ENCODE measurements around the gene SLC35B1. TPM values are rescaled to one million over a fixed set of nuclear protein-coding genes. Genes with fewer than 3 reads are reported as not detected.

SLC35B1 gene
- total and polyA plus RNA-seq, 8 donors, result 48.8 to 74.9 (median 62.0) TPM

DNA sequence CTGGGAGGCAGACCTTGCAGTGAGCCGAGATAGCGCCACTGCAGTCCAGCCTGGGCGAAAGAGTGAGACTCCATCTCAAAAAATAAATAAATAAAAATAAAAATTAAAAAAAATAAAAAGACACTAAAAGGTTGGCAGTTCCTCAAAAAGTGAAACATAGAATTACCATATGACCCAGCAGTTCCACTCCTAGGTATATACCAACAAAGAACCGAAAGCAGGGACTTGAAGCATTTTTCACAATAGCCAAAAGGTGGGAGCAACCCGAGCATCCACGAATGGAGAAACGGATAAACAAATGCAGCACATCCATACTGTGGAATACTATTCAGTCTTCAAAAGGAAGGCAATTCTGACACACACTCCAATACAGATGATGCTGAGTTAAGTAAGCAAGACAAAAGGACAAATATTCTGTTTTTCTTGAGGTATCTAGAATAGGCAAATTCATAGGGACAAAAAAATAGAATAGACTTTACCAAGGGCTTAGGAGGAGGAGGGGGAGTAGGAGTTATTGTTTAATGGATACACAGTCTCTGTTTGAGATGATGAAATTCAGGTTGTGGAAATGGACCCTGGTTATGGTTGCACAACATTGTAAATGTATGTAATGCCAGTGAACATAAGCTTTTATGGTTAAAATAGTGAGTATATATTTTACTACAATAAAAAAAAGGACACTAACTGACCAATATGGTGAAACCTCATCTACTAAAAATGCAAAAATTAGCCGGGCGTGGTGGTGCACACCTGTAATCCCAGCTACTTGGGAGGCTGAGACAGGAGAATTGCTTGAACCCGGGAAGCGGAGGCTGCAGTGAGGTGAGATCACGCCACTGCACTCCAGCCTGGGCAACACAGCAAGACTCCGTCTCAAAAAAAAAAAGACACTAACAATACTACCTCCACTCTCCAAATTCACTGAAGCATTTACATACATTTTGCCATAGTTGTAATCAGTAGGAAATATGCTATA, 27.0 kb upstream of the SLC35B1 start:
- TF ChIP-seq CTCF (IDR thresholded peaks at IDR 0.05), result no peak
- intact Hi-C loops (cut with DNase I), result no loop called here

DNA sequence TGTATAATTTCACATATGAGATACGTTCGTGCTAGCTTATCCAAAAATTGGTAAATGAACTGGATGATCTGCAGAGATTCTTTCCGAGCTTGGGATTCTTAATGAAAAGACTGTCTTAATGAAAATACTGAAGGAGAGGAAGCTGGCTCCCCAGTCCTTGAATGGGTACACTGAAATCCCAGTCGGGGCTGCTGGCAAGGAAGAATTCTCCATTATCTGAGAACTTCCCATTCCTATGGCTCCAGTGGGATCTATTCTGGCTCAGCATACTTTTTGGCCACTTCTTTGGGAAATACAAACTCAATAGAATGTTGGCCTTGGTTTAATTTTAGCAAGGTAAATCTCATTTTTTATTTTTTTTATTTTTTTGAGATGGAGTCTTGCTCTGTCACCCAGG, 23.7 kb upstream of the SLC35B1 start:
- peaks cover 13 to 44% of the 10 kb centered on the region in 2 donors for H3K4me1 ChIP-seq
- intact Hi-C loops (cut with DNase I), result no loop called here
- TF ChIP-seq CTCF (IDR thresholded peaks at IDR 0.05), result no peak
- no peak overlapping the region for H3K4me3 ChIP-seq
- no peaks in the 10 kb centered on the region for H3K36me3 ChIP-seq
- ATAC-seq, result no peak
- no peak overlapping the region for H3K27ac ChIP-seq
- H3K27me3 ChIP-seq, result no peaks in the 10 kb centered on the region
- no peak for DNase-seq
- no peaks in the 10 kb centered on the region for H3K9me3 ChIP-seq

More for the DNA sequence above, 27.0 kb upstream of the SLC35B1 start:
- ATAC-seq, result no peak
- H3K27me3 ChIP-seq, result no peaks in the 10 kb centered on the region
- DNase-seq, result no peak
- H3K9me3 ChIP-seq, result no peaks in the 10 kb centered on the region
- no peak overlapping the region for H3K27ac ChIP-seq
- peaks cover 13 to 39% of the 10 kb centered on the region in 2 donors for H3K4me1 ChIP-seq
- H3K36me3 ChIP-seq, result no peaks in the 10 kb centered on the region
- H3K4me3 ChIP-seq, result no peak overlapping the region

DNA sequence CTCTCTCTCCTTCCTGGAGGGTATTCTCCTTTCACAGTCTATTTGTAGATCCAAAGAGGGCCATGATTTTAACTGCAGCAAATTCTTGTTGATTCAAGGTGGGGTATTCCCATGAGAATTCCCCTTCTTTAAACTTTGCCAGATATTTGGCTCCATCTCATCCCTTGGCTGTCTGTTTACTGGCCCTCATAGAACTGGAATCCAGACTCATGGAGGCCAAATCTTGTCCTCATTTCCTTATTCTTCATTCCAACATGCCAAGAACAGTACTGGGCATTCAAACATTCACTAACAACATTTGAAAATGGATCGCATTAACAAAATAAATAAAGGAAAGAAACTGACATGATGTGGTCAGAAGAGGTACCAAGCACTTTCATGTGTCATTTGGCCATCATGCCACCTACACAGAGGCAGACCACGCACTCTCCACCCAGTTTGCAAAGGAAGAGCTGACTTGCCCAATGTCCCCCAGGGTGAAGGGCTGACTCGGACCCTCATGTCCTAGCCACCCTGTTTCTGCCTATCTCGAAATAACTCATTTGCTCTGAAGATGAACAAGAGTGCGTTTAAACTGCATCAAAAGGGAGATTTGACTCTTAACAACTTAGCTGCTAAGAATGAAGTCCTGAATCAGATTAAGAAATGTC, 23.1 kb upstream of the SLC35B1 start:
- intact Hi-C loops (cut with DNase I), result no loop called here

DNA sequence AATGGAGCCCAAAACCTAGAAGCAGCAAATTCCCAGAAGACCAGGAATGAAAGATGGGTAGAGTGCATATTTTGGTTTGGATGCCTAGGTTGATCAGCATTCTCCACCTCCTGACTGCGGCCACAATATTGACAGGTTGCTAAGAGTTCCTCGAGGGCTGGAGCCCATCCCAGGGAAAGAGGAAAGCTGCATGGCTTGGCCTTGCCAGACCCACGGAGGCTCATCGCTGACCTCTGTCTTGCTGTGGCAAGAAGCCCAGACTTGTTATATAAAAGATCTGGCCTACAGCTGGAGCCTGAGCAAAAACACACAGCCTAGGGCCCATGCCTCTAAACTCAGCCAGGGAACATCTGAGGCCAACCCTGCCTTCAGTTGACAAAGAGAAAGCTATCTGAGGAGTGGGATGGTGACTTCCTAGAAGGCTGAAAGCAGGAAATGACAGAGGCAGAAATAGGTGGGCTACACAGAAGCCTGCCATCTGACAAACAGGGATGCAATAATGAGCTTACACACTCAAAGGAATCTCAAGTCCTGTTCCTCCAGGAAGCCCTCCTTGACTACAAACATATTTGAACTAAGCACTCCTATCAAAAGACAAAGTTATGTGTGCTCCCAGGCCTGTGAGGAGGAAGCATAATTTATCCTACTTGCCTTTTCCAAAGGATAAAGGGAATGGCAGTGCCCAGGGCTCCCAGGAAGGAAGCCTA, 22.5 kb upstream of the SLC35B1 start:
- no peak for TF ChIP-seq CTCF (IDR thresholded peaks at IDR 0.05)
- Histone ChIP-seq H3K27ac (peak overlapping the region in 1 of 2 donors; percentile 20), H3K4me3 (no peak overlapping the region), H3K36me3 (peaks cover 0 to 5% of the 10 kb centered on the region in 2 donors), H3K9me3 (no peaks in the 10 kb centered on the region), H3K27me3 (no peaks in the 10 kb centered on the region), H3K4me1 (peaks cover 13 to 44% of the 10 kb centered on the region in 2 donors)
- peak in 3 of 4 donors; percentile 67 to 87 (median 74) for DNase-seq
- intact Hi-C loops (cut with DNase I), result no loop called here
- ATAC-seq, result peak; percentile 84

More for the DNA sequence above, 23.1 kb upstream of the SLC35B1 start:
- peak overlapping the region in 1 of 2 donors; percentile 20 for H3K27ac ChIP-seq
- DNase-seq, result no peak
- no peaks in the 10 kb centered on the region for H3K9me3 ChIP-seq
- H3K27me3 ChIP-seq, result no peaks in the 10 kb centered on the region
- no peak for ATAC-seq
- H3K4me1 ChIP-seq, result peaks cover 13 to 44% of the 10 kb centered on the region in 2 donors
- H3K4me3 ChIP-seq, result no peak overlapping the region
- no peak for TF ChIP-seq CTCF (IDR thresholded peaks at IDR 0.05)
- no peaks in the 10 kb centered on the region for H3K36me3 ChIP-seq

Measured in left lung (tissue), 10 donors.